22Rv1 (cell line): Measurements from ENCODE around the gene DNMT3A.

ENCODE experiments used
- H3K27ac ChIP-seq: fragments of 450-650 bp; 2 replicates; pipeline ENCODE4 v1.5.1; 2017
- CTCF ChIP-seq: fragments of 450-650 bp; IDR thresholded peaks from 2 replicates; pipeline ENCODE4 v1.5.1; 2017; ENCODE audit warnings: mild to moderate bottlenecking
- ZFX ChIP-seq: fragments of 450-650 bp; IDR thresholded peaks from 2 replicates; pipeline ENCODE4 v1.6.1; 2017; ENCODE audit warnings: antibody characterized with exemption, borderline replicate concordance

The DNMT3A gene

GRCh38 chr2:25307949-25308557, 33.7 kb downstream of the DNMT3A start:
- no peak for TF ChIP-seq ZFX
- TF ChIP-seq CTCF, result no peak
- no peak overlapping the region for H3K27ac ChIP-seq

- H3K27ac ChIP-seq, result no peak overlapping the region
- TF ChIP-seq ZFX, result no peak
- TF ChIP-seq CTCF, result no peak
Measured at GRCh38 chr2:25306777-25307368, 34.9 kb downstream of the DNMT3A start.

- H3K27ac ChIP-seq, result no peak overlapping the region
- no peak for TF ChIP-seq ZFX
- TF ChIP-seq CTCF, result no peak
Measured at GRCh38 chr2:25305775-25306174, 36.0 kb downstream of the DNMT3A start.

- H3K27ac ChIP-seq, result no peak overlapping the region
Measured at GRCh38 chr2:25304826-25305596, 36.7 kb downstream of the DNMT3A start.

GRCh38 chr2:25304321-25304720, 37.4 kb downstream of the DNMT3A start:
- no peak overlapping the region for H3K27ac ChIP-seq

More at GRCh38 chr2:25304826-25305596, 36.7 kb downstream of the DNMT3A start:
- TF ChIP-seq CTCF (no peak), ZFX (no peak)

GRCh38 chr2:25303633-25304236, 38.0 kb downstream of the DNMT3A start:
- no peak overlapping the region for H3K27ac ChIP-seq
- no peak for TF ChIP-seq ZFX
- no peak for TF ChIP-seq CTCF

More at GRCh38 chr2:25304321-25304720, 37.4 kb downstream of the DNMT3A start:
- TF ChIP-seq ZFX (no peak), CTCF (no peak)
